Measurements from ENCODE around the gene RPRM. TPM values are rescaled to one million over a fixed set of nuclear protein-coding genes. Genes with fewer than 3 reads are reported as not detected.
"Not testable (repeated sequence)": the region's sequence is repeated elsewhere in the genome, so short reads cannot be mapped to it uniquely, and the experiment has no call there.

Gene RPRM
- total RNA-seq, 2 experiments from 2014 or later: 0.20 to 0.23 TPM

DNA sequence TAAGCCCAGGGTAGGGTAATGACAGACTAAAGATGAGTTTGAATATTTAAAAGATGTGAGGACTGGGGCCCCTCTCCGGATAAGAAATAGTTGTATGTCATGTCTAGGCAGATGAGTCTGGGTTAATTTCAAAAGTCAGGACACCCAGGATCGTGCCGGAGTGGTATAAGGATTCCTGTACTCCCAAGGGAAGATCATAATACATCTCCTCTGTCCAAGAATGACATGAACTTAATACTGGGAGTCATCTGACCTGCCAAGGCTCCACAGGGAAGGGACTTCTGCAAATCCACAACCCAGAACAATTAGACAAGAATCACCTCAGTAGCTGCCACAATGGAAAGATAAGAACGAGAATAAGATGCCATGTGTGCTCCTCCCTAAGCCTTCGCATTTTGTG is 17.1 kb downstream of the RPRM start:
- ChIA-PET POLR2A (no interaction called here), CTCF (no interaction called here)
- Mint-ChIP-seq H3K9me3 (no peaks in the 10 kb centered on the region), H3K36me3 (ENCODE audit: low read depth) (no peaks in the 10 kb centered on the region), H3K27me3 (peaks cover 15% of the 10 kb centered on the region), H3K4me3 (no peak overlapping the region), H3K27ac (no peak overlapping the region), H3K4me1 (ENCODE audit: low read depth) (no peaks in the 10 kb centered on the region)
- DNase-seq (no peak), ATAC-seq (no peak)
- intact Hi-C loops (cut with micrococcal nuclease): no loop called here
- TF ChIP-seq, protein P1, sequence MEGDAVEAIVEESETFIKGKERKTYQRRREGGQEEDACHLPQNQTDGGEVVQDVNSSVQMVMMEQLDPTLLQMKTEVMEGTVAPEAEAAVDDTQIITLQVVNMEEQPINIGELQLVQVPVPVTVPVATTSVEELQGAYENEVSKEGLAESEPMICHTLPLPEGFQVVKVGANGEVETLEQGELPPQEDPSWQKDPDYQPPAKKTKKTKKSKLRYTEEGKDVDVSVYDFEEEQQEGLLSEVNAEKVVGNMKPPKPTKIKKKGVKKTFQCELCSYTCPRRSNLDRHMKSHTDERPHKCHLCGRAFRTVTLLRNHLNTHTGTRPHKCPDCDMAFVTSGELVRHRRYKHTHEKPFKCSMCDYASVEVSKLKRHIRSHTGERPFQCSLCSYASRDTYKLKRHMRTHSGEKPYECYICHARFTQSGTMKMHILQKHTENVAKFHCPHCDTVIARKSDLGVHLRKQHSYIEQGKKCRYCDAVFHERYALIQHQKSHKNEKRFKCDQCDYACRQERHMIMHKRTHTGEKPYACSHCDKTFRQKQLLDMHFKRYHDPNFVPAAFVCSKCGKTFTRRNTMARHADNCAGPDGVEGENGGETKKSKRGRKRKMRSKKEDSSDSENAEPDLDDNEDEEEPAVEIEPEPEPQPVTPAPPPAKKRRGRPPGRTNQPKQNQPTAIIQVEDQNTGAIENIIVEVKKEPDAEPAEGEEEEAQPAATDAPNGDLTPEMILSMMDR (IDR thresholded peaks at IDR 0.05): no peak

DNA sequence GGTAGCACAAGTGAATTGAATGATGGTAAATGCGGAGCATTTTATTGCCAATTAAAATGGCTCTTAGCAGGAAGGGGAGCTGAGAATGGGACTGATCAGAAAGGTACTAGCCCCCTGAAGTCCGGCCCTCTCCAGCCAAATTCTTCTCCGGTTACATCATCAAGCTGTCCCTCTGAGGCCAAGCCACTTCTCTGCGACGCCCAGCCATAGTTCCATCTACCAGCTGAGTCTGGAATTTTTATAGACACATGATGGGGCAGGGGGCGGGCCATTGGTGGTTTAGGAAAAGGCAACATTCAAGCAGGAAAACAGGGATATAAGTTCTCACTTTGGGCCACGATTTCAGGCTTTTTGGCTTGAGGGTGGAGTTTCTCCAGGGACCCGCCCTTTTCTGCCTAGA is 22.7 kb downstream of the RPRM start:
- ATAC-seq (no peak), DNase-seq (no peak)
- ChIA-PET CTCF (no interaction called here), POLR2A (no interaction called here)
- Mint-ChIP-seq H3K9me3 (no peaks in the 10 kb centered on the region), H3K27ac (no peak overlapping the region), H3K4me3 (no peak overlapping the region), H3K27me3 (peaks cover 9% of the 10 kb centered on the region), H3K36me3 (ENCODE audit: low read depth) (no peaks in the 10 kb centered on the region), H3K4me1 (ENCODE audit: low read depth) (no peaks in the 10 kb centered on the region)
- TF ChIP-seq, protein P1 (IDR thresholded peaks at IDR 0.05): no peak
- intact Hi-C loops (cut with micrococcal nuclease): no loop called here

DNA sequence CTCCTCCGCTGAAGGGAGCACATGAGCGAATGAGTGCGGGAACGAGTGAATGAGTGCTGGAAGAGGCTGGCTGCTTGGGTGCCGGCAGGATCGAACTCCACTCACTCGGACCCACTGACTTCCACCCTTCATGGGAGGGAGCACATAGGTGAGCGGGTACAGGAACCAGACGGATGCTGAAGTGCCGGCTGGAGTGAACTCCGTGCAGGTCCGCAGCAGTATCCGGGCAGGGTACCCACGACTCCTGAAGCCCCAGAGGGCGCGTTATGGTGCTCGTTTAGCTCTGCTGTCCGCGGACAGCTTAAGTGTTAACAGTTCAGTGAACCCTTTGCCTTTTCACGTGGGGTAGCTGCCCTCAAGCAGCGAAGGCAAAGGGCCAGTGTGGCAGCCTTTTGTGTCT is 23.2 kb downstream of the RPRM start:
- H3K27me3 Mint-ChIP-seq: peaks cover 9% of the 10 kb centered on the region
- DNase-seq: no peak
- H3K27ac Mint-ChIP-seq: no peak overlapping the region
- H3K9me3 Mint-ChIP-seq: no peaks in the 10 kb centered on the region
- TF ChIP-seq, protein P1 (IDR thresholded peaks at IDR 0.05): no peak
- no peaks in the 10 kb centered on the region for H3K36me3 Mint-ChIP-seq (ENCODE audit: low read depth)
- CTCF ChIA-PET: no interaction called here
- intact Hi-C loops (cut with micrococcal nuclease): no loop called here
- H3K4me1 Mint-ChIP-seq (ENCODE audit: low read depth): no peaks in the 10 kb centered on the region
- ATAC-seq: no peak
- POLR2A ChIA-PET: no interaction called here
- no peak overlapping the region for H3K4me3 Mint-ChIP-seq

DNA sequence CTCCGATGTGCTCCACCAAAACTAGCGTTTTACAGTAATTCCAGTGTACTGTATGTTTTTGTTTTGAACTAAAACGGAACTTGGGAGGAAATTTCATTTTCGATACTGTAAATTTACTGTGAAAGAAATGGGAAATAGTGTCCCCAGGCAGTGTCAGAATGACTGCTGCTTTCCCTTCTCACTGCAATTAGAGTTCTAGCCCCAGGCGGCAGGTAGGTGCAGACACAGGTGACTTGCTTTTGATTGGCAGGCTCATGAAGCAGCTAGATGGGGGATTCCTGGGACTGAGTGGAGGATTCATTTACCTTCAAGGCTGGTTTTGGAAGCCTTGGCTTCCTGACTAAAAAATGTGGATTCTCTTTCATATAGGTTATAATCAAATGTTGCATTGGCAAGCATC is 27.0 kb downstream of the RPRM start:
- ATAC-seq (no peak), DNase-seq (no peak)
- H3K4me3 Mint-ChIP-seq: no peak overlapping the region
- intact Hi-C loops (cut with micrococcal nuclease): no loop called here
- H3K27ac Mint-ChIP-seq: no peak overlapping the region
- H3K36me3 Mint-ChIP-seq (ENCODE audit: low read depth): no peaks in the 10 kb centered on the region
- H3K9me3 Mint-ChIP-seq: no peaks in the 10 kb centered on the region
- peaks cover 2% of the 10 kb centered on the region for H3K27me3 Mint-ChIP-seq
- TF ChIP-seq, protein P1 (IDR thresholded peaks at IDR 0.05): no peak
- ChIA-PET POLR2A (no interaction called here), CTCF (interaction anchor here (1.2 kb wide), 1 partner anchor 22 kb away, joined by 3 read pairs; no protein-coding TSS in a partner anchor)
- no peaks in the 10 kb centered on the region for H3K4me1 Mint-ChIP-seq (ENCODE audit: low read depth)

DNA sequence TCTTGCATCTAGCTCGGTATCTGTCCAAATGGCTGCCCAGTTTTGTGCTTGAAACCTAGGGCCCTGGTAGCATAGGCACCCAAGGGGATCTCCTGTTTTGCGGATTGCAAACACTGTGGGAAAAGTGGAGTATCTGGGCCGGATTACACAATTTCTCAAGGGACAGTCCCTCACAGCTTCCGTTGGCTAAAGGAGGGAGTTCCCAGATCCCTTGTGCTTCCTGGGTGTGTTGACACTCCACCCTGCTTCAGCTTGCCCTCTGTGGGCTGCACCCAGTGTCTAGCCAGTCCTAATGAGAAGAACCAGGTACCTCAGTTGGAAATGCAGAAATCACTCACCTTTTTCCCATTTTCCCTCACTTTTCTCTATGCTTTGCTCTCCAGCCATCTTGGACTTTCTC is 35.5 kb downstream of the RPRM start:
- TF ChIP-seq, protein P1 (IDR thresholded peaks at IDR 0.05): no peak
- ChIA-PET CTCF (no interaction called here), POLR2A (no interaction called here)
- Mint-ChIP-seq H3K27me3 (peaks cover 1% of the 10 kb centered on the region), H3K4me3 (no peak overlapping the region), H3K27ac (no peak overlapping the region), H3K36me3 (ENCODE audit: low read depth) (no peaks in the 10 kb centered on the region), H3K4me1 (ENCODE audit: low read depth) (no peaks in the 10 kb centered on the region), H3K9me3 (peaks cover 7% of the 10 kb centered on the region)
- no peak for ATAC-seq
- intact Hi-C loops (cut with micrococcal nuclease): no loop called here
- no peak for DNase-seq

DNA sequence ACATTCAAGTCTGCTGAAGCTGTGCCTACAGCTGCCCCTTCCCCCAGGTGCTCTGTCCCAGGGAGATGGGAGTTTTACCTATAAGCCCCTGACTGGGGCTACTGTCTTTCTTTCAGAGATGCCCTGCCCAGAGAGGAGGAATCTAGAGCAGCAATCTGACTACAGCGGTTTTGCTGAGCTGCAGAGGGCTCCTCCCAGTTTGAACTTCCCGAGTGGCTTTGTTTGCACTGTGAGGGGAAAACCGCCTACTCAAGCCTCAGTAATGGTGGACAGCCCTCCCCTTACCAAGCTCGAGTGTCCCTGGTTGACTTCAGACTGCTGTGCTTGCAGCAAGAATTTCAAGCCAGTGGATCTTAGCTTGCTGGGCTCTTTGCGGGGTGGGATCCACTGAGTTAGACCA is 35.9 kb downstream of the RPRM start:
- H3K4me1 Mint-ChIP-seq (ENCODE audit: low read depth); H3K9me3 Mint-ChIP-seq; CTCF ChIA-PET; POLR2A ChIA-PET; ATAC-seq; H3K4me3 Mint-ChIP-seq; DNase-seq; H3K36me3 Mint-ChIP-seq (ENCODE audit: low read depth); intact Hi-C loops (cut with micrococcal nuclease); H3K27me3 Mint-ChIP-seq; H3K27ac Mint-ChIP-seq: not testable (repeated sequence)

DNA sequence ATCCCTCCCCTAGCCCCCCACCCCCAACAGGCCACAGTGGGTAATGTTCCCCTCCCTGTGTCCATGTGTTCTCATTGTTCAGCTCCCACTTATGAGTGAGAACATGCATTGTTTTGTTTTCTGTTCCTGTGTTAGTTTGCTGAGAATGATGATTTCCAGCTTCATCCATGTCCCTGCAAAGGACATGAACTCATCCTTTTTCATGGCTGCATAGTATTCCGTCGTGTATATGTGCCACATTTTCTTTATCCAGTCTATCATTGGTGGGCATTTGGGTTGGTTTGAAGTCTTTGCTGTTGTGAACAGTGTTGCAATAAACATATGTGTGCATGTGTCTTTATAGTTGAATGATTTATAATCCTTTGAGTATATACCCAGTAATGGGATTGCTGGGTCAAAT is 38.5 kb downstream of the RPRM start:
- H3K4me3 Mint-ChIP-seq; CTCF ChIA-PET; ATAC-seq; intact Hi-C loops (cut with micrococcal nuclease); H3K4me1 Mint-ChIP-seq (ENCODE audit: low read depth); H3K27ac Mint-ChIP-seq; POLR2A ChIA-PET; DNase-seq; H3K27me3 Mint-ChIP-seq; H3K36me3 Mint-ChIP-seq (ENCODE audit: low read depth); H3K9me3 Mint-ChIP-seq: not testable (repeated sequence)
